HepG2 (cell line): Measurements from ENCODE around the gene LIMK2. TPM values are rescaled to one million over a fixed set of nuclear protein-coding genes. Genes with fewer than 3 reads are reported as not detected.

Experiments
- ATAC-seq: fragments of 200-7000 bp; cut with Tn5 transposase; 3 replicates; pipeline ENCODE4 v1.9.1; 2020; ENCODE audit warnings: mild to moderate bottlenecking, moderate library complexity
- BruUV-seq: library from RNA; stranded (reverse); fragments of 400-500 nt; replicated peaks from 2 replicates; lab custom pipeline; 2021; lab: Mats Ljungman, UMichigan
- CTCF ChIA-PET: fragments of 300-600 bp; formaldehyde crosslinking; extraction: SDS; loops from one replicate; lab custom pipeline; 2021; ENCODE audit warnings: low total read pairs, inconsistent platforms, low intra/inter-chr PET ratio; lab: Yijun Ruan, JAX
- POLR2A ChIA-PET: fragments of 350-600 bp; sonication (Branson Sonifier 250); formaldehyde crosslinking; loops from one replicate; lab custom pipeline; 2020; ENCODE audit warnings: antibody characterized with exemption, inconsistent platforms; lab: Yijun Ruan, JAX
- DNase-seq: peaks from one replicate; pipeline ENCODE4 v3.0.0-alpha.2; 2015; ENCODE audit warnings: low spot score
- FAIRE-seq: peaks from 3 replicates; lab custom pipeline; 2011; peaks lifted over from hg19 to GRCh38; lab: Jason Lieb, UNC
- H2AFZ ChIP-seq: one replicate; pipeline ENCODE4 v1.6.1; 2011; ENCODE audit warnings: low read length, inconsistent platforms
- H3K27ac ChIP-seq: fragments of 300-600 bp; 3 replicates; pipeline ENCODE4 v1.8.0; 2011; ENCODE audit warnings: mixed run types, mild to moderate bottlenecking, mixed read lengths, low read length, inconsistent platforms; ENCODE audit not compliant: insufficient read depth; ENCODE audit errors: extremely low read length
- H3K27me3 ChIP-seq, 2 experiments: fragments of 200-600 bp in 1 of 2; 2 replicates in 1 of 2; 3 replicates in 1 of 2; pipeline versions ENCODE4 v1.6.0 to v1.8.0; 2011; ENCODE audit warnings: low read length in 2 of 2, mild to moderate bottlenecking in 2 of 2, moderate library complexity in 2 of 2, inconsistent platforms in 1 of 2; ENCODE audit not compliant: insufficient read depth in 2 of 2, control insufficient read depth in 1 of 2
- H3K36me3 ChIP-seq, 2 experiments: fragments of 200-600 bp in 1 of 2; replicated peaks in 1 of 2; 2 replicates in 1 of 2; 3 replicates in 1 of 2; pipeline versions ENCODE4 v1.5.1 to v1.8.0; 2011; ENCODE audit warnings: low read length in 2 of 2, inconsistent platforms in 1 of 2; ENCODE audit not compliant: insufficient read depth in 2 of 2, control insufficient read depth in 1 of 2
- H3K4me1 ChIP-seq: 2 replicates; pipeline ENCODE4 v1.5.1; 2012; ENCODE audit warnings: low read length, inconsistent platforms; ENCODE audit not compliant: insufficient read depth
- H3K4me2 ChIP-seq: 2 replicates; pipeline ENCODE4 v1.6.0; 2011; ENCODE audit warnings: low read depth, low read length, inconsistent platforms
- H3K4me3 ChIP-seq, 3 experiments: fragments of 200-600 bp in 1 of 3; sonication (generic), shearing (Covaris generic) in 1 of 3; replicated peaks in 1 of 3; 2 replicates each; pipeline ENCODE4 v1.5.1; 2011 to 2016; ENCODE audit warnings: low read length in 3 of 3, inconsistent platforms in 2 of 3, low read depth in 2 of 3, mild to moderate bottlenecking in 2 of 3, control low read depth in 1 of 3, mixed read lengths in 1 of 3; ENCODE audit not compliant: insufficient read depth in 1 of 3
- H3K79me2 ChIP-seq: one replicate; pipeline ENCODE4 v1.6.1; 2011; ENCODE audit warnings: low read length, inconsistent platforms; ENCODE audit not compliant: insufficient read depth
- H3K9ac ChIP-seq: 2 replicates; pipeline ENCODE4 v1.6.0; 2011; ENCODE audit warnings: mild to moderate bottlenecking, low read depth, low read length, inconsistent platforms; ENCODE audit not compliant: insufficient read depth
- H3K9me3 ChIP-seq: 2 replicates; pipeline ENCODE4 v1.5.1; 2012; ENCODE audit warnings: mild to moderate bottlenecking, low read length
- H4K20me1 ChIP-seq: 2 replicates; pipeline ENCODE4 v1.6.0; 2011; ENCODE audit warnings: inconsistent platforms, mild to moderate bottlenecking, low read length, moderate library complexity; ENCODE audit not compliant: insufficient read depth
- CREM ChIP-seq, 2 experiments: sonication (generic) in 1 of 2; formaldehyde crosslinking in 1 of 2; IDR thresholded peaks; 2 replicates each; pipeline versions ENCODE4 v1.4.0 to v1.6.1; 2016 to 2020; ENCODE audit warnings: antibody characterized with exemption in 1 of 2, mild to moderate bottlenecking in 1 of 2, missing genetic modification reagents in 1 of 2
- FOXM1 ChIP-seq: sonication (generic); formaldehyde crosslinking; IDR thresholded peaks from 2 replicates; pipeline ENCODE4 v1.5.0; 2020; ENCODE audit warnings: missing genetic modification reagents
- MAFK ChIP-seq, 2 experiments: IDR thresholded peaks in 1 of 2; conservative IDR thresholded peaks in 1 of 2; 2 replicates each; pipeline ENCODE4 v1.6.1; 2011; ENCODE audit warnings: improper control_type of control experiment in 2 of 2, low read length in 2 of 2
- PPARG ChIP-seq: conservative IDR thresholded peaks from 2 replicates; pipeline ENCODE4 v1.6.1; 2016; ENCODE audit warnings: missing biosample characterization, missing genetic modification reagents
- TP53 ChIP-seq: sonication (generic); formaldehyde crosslinking; conservative IDR thresholded peaks from 2 replicates; pipeline ENCODE4 v1.4.0; 2020; ENCODE audit warnings: missing genetic modification reagents
- ZFP62 ChIP-seq: sonication (generic); formaldehyde crosslinking; IDR thresholded peaks from 2 replicates; pipeline ENCODE4 v1.4.0; 2020; ENCODE audit warnings: missing genetic modification reagents
- ZNF225 ChIP-seq: sonication (generic); formaldehyde crosslinking; IDR thresholded peaks from 2 replicates; pipeline ENCODE4 v1.4.0; 2020; ENCODE audit warnings: mild to moderate bottlenecking, missing genetic modification reagents
- WGBS: methylation state at CpG from one replicate; pipeline ENCODE4 v1.1.6; 2017; ENCODE audit warnings: low lambda C conversion rate; 5-methylcytosine and 5-hydroxymethylcytosine counted together
- in situ Hi-C: cut with HindIII; loops from 2 replicates; pipeline ENCODE4 v1.10.0; 2017; ENCODE audit warnings: low pct_unique_long_range_greater_than_20kb; ENCODE audit not compliant: extremely low pct_ligation_motif_present
- intact Hi-C: fragments of 100-400 bp; cut with micrococcal nuclease; formaldehyde crosslinking; loops from one replicate; pipeline ENCODE4 v1.10.0; 2022; ENCODE audit not compliant: unreplicated experiment
- polyA plus RNA-seq, 8 experiments: library from polyadenylated mRNA; depleted of rRNA in 3 of 8; stranded (reverse) in 7 of 8; unstranded in 1 of 8; fragments of >200 nt; fragmentation: Illumina TruSeq in 4 of 8; extraction: Trizol in 4 of 8; gene quantifications; 2 replicates each; pipeline versions ENCODE4 v1.2.1 to v1.2.3, GENCODE V29; 2011 to 2016; ENCODE audit warnings: low read depth in 4 of 8, missing spikeins in 1 of 8, mixed read lengths in 1 of 8; ENCODE audit not compliant: insufficient read depth in 1 of 8
- total RNA-seq, 5 experiments: library from RNA; depleted of rRNA; stranded (reverse); fragments of >200 nt; fragmentation: Illumina TruSeq; extraction: Trizol; gene quantifications; 2 replicates each; pipeline ENCODE4 v1.2.3, GENCODE V29; 2016; ENCODE audit warnings: low read depth in 1 of 5
- TF ChIP-seq, protein P1 (sequence below): sonication (generic); formaldehyde crosslinking; conservative IDR thresholded peaks from 2 replicates; pipeline ENCODE4 v1.8.0; 2022; ENCODE audit warnings: low read depth, missing genetic modification reagents

The LIMK2 gene
- total and polyA plus RNA-seq, 2 of the 13 experiments (the other 11 are each of a cell fraction or from before 2014, with no cell fraction given): 20.9 to 29.8 TPM

DNA sequence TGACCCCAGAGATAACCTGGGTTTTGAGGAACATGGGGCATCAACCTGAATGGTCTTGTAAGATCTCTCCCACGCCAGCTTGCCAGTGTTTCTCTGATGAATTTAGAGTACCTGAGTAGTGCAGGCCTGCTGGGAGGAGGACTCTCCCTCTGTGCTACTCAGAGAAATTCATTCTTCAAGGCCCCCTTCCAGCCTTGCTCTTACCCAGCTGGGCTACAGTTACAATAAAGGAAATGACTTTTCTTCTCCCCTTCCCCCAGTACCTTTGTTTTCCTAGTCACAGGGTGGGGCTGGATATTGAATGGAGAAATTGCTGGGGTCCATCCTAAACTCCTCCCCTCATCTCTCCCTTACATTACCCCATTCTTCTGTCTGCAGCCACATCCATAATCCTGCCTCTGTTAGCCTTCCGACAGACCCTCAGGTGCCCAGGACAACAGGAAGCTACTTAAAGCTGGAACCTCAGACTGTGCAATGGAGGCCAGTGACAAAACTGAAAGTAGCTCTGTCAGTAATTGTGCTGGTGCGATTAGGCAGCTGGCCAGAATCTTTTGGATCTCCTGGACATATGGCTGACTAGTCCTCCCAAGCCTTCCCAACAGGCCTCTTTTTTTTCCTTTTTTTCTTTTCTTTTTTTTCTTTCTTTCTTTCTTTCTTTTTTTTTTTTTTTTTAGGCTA is 17.4 kb downstream of the LIMK2 start:
- peak overlapping the region; percentile 9; the same call in 1 of the 2 replicates for H3K4me2 ChIP-seq
- H3K27ac ChIP-seq: peak overlapping the region; percentile 61
- peaks cover 64% of the 10 kb centered on the region for H3K79me2 ChIP-seq
- no TSS peak for BruUV-seq
- 91% methylated on average over 3 of the region's 3 CpGs for WGBS
- intact Hi-C loops: loop anchor here (5.0 kb wide), 1 partner anchor 67 kb away; the partner anchor contains the start of gene RNF185
- in situ Hi-C loops: loop anchor here (5.0 kb wide), 1 partner anchor 32 kb away; no protein-coding TSS in a partner anchor
- peaks cover 70% of the 10 kb centered on the region for H3K4me1 ChIP-seq
- no peaks in the 10 kb centered on the region for H3K27me3 ChIP-seq
- no peaks in the 10 kb centered on the region for H3K9me3 ChIP-seq
- H3K4me3 ChIP-seq: no peak overlapping the region; a peak in 1 of 6 replicates
- H2AFZ ChIP-seq: no peak overlapping the region
- DNase-seq: no peak
- 0 out of 2 replicates have a peak, but pooled peaks have one; percentile 9 for TF ChIP-seq CREM (IDR thresholded peaks at IDR 0.05)
- TF ChIP-seq CREM (CRISPR knock-in tag; IDR thresholded peaks at IDR 0.05): no peak
- no peak for TF ChIP-seq TP53 (CRISPR knock-in tag)
- no peak for TF ChIP-seq MAFK (conservative IDR thresholded peaks at IDR 0.05 in 1 of 2, IDR thresholded peaks at IDR 0.05 in 1 of 2; ENCODE audit: low read length in 2 of 2)
- TF ChIP-seq FOXM1 (CRISPR knock-in tag): no peak
- TF ChIP-seq, protein P1, sequence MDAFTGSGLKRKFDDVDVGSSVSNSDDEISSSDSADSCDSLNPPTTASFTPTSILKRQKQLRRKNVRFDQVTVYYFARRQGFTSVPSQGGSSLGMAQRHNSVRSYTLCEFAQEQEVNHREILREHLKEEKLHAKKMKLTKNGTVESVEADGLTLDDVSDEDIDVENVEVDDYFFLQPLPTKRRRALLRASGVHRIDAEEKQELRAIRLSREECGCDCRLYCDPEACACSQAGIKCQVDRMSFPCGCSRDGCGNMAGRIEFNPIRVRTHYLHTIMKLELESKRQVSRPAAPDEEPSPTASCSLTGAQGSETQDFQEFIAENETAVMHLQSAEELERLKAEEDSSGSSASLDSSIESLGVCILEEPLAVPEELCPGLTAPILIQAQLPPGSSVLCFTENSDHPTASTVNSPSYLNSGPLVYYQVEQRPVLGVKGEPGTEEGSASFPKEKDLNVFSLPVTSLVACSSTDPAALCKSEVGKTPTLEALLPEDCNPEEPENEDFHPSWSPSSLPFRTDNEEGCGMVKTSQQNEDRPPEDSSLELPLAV (CRISPR knock-in tag): no peak
- TF ChIP-seq ZFP62 (CRISPR knock-in tag): no peak
- TF ChIP-seq PPARG (CRISPR knock-in tag): 0 out of 2 replicates have a peak, but pooled peaks have one; percentile 0
- no peak for TF ChIP-seq ZNF225 (CRISPR knock-in tag)
- peak; percentile 40 for FAIRE-seq
- H4K20me1 ChIP-seq: peaks cover 4% of the 10 kb centered on the region; the same call in 1 of the 2 replicates
- CTCF ChIA-PET: interaction anchor here (2.8 kb wide), 1 partner anchor 30 kb away, joined by 37 read pairs; no protein-coding TSS in a partner anchor
- H3K9ac ChIP-seq: peak overlapping the region; percentile 20; the same call in 1 of the 2 replicates
- peaks cover 12 to 58% of the 10 kb centered on the region in 2 experiments for H3K36me3 ChIP-seq
- POLR2A ChIA-PET: interaction anchor here (0.9 to 11.8 kb wide), 6 partner anchors 10 to 148 kb away, joined by 4 to 168 read pairs (median 4); partner anchors contain the start of genes LIMK2, SELENOM and SMTN
- no peak; the same call in 2 of the 3 replicates for ATAC-seq
